Uterus (tissue), 4 donors: ENCODE data around the gene PNISR. TPM values are rescaled to one million over a fixed set of nuclear protein-coding genes. Genes with fewer than 3 reads are reported as not detected.
"Not testable (repeated sequence)": the region's sequence is repeated elsewhere in the genome, so short reads cannot be mapped to it uniquely, and the experiment has no call there.

Source experiments
- DNase-seq, 2 donors: peaks; one replicate each; pipeline ENCODE4 v3.0.0-alpha.2; 2019 to 2020
- H3K27ac ChIP-seq, 2 donors: fragments of 200-600 bp; sonication (generic); 1 replicate in 1 of 2; 2 replicates in 1 of 2; pipeline ENCODE4 v1.5.1; 2016 to 2018
- H3K27me3 ChIP-seq, 2 donors: fragments of 200-600 bp; sonication (generic); one replicate each; pipeline ENCODE4 v1.5.1; 2018 to 2019; ENCODE audit warnings: control low read depth in 1 of 2
- H3K36me3 ChIP-seq, 2 donors: fragments of 200-600 bp; sonication (generic); one replicate each; pipeline ENCODE4 v1.5.1; 2019; ENCODE audit warnings: control low read depth in 1 of 2
- H3K4me1 ChIP-seq, 2 donors: fragments of 200-600 bp; sonication (generic); one replicate each; pipeline ENCODE4 v1.5.1; 2018 to 2019; ENCODE audit warnings: control low read depth in 1 of 2
- H3K4me3 ChIP-seq, 2 donors: fragments of 200-600 bp; sonication (generic); 1 replicate in 1 of 2; 2 replicates in 1 of 2; pipeline ENCODE4 v1.5.1; 2018 to 2019; ENCODE audit warnings: mild to moderate bottlenecking in 1 of 2
- H3K9me3 ChIP-seq, 2 donors: fragments of 200-600 bp; sonication (generic); one replicate each; pipeline ENCODE4 v1.5.1; 2019; ENCODE audit warnings: control low read depth in 1 of 2
- CTCF ChIP-seq, 4 experiments: fragments of 200-600 bp in 2 of 4; fragments of 450-650 bp in 2 of 4; sonication (generic) in 2 of 4; IDR thresholded peaks; one replicate each; pipeline ENCODE4 v1.5.1; 2016 to 2019; ENCODE audit warnings: antibody characterized with exemption in 4 of 4, mild to moderate bottlenecking in 2 of 4, moderate library complexity in 1 of 4
- POLR2A ChIP-seq, 2 donors: fragments of 450-650 bp; IDR thresholded peaks; one replicate each; pipeline ENCODE4 v1.6.1; 2016; ENCODE audit warnings: antibody characterized with exemption in 2 of 2, mild to moderate bottlenecking in 1 of 2, moderate library complexity in 1 of 2
- intact Hi-C: fragments of 100-400 bp; cut with DNase I; formaldehyde crosslinking; loops from one replicate; pipeline ENCODE4 v1.15.1; 2023; ENCODE audit warnings: low total_unique reads
- total RNA-seq, 4 donors: library from RNA; depleted of rRNA in 3 of 4; stranded (reverse); fragments of >200 nt in 3 of 4; gene quantifications; one replicate each; pipeline versions ENCODE4 v1.1.0 to v1.2.4, GENCODE V29; 2014 to 2023
- donor health status: DM: yes; HTN: yes; CAD: no.

The PNISR gene, protein sequence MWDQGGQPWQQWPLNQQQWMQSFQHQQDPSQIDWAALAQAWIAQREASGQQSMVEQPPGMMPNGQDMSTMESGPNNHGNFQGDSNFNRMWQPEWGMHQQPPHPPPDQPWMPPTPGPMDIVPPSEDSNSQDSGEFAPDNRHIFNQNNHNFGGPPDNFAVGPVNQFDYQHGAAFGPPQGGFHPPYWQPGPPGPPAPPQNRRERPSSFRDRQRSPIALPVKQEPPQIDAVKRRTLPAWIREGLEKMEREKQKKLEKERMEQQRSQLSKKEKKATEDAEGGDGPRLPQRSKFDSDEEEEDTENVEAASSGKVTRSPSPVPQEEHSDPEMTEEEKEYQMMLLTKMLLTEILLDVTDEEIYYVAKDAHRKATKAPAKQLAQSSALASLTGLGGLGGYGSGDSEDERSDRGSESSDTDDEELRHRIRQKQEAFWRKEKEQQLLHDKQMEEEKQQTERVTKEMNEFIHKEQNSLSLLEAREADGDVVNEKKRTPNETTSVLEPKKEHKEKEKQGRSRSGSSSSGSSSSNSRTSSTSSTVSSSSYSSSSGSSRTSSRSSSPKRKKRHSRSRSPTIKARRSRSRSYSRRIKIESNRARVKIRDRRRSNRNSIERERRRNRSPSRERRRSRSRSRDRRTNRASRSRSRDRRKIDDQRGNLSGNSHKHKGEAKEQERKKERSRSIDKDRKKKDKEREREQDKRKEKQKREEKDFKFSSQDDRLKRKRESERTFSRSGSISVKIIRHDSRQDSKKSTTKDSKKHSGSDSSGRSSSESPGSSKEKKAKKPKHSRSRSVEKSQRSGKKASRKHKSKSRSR
- 100 to 1,000 TPM; 107 to 265 (median 153) TPM for total RNA-seq

DNA sequence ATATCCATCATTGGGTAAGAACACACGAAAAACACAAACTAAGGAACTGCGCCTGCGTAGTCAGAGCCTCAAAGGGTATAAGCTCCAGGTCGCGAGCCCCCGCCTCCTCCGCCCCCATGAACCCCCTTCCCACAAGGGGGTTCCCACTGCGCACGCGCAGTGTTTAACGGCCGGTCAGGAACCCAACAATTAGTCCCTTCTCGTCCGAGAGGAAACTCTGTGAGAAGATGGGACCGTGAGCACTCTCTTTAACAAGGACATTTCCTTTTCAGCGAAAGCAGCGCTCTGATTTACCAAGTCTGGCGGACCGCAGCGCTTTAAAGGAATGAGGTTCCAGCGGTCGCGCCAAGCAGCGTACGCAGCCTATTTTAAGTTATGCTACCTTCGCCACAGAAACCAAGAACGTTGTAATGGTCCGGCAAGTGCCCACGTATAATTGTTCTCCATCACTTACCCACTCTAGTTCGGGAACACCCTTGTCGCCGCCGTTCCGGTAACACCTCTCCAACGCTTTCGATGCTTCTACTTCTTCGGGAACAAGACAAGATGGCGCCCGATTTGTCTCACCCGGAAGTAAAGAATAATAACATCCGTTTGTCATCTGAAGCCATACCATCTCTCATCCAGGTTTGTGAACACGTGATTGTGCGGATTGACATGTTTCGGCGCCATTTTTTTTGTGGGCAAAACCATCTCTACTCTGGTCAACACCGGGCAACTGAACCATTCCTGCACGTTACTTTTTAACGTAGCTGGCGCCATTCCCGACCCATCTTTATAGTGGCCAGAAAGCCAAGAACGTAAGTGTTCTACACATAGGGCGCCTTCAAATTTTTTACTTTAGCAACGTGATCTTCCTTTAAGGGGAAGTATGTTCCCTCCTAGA lies at the start of gene PNISR:
PNISR (minus strand) TSS at position 548 of the 886 bp plus-strand sequence. CDS start 10,649 bp downstream, outside the sequence.
- Histone ChIP-seq H3K4me3 (peak within 1 kb of the TSS; percentile 74 to 91), H3K27me3 (no peaks in the 10 kb centered on the region), H3K27ac (peak within 1 kb of the TSS; percentile 95 to 100), H3K4me1 (peaks cover 14 to 29% of the 10 kb centered on the region in 2 donors), H3K36me3 (no peaks in the 10 kb centered on the region), H3K9me3 (no peaks in the 10 kb centered on the region)
- peak; percentile 88 to 96 for DNase-seq
- intact Hi-C loops = loop anchor here (10.0 kb wide), 1 partner anchor 100 kb away; no protein-coding TSS in a partner anchor
- TF ChIP-seq POLR2A (IDR thresholded peaks at IDR 0.05) (peak; percentile 9 to 45), CTCF (IDR thresholded peaks at IDR 0.05) (no peak)

- Histone ChIP-seq H3K4me1 (no peaks in the 10 kb centered on the region), H3K4me3 (no peak overlapping the region), H3K27me3 (no peaks in the 10 kb centered on the region), H3K9me3 (no peaks in the 10 kb centered on the region), H3K27ac (no peak overlapping the region), H3K36me3 (no peaks in the 10 kb centered on the region)
- intact Hi-C loops = no loop called here
- TF ChIP-seq POLR2A (IDR thresholded peaks at IDR 0.05) = no peak
- no peak for TF ChIP-seq CTCF (IDR thresholded peaks at IDR 0.05)
- no peak for DNase-seq
Observed at GRCh38 chr6:99473730-99474129, 48.6 kb upstream of the PNISR start.

GRCh38 chr6:99471638-99472037 lies 46.5 kb upstream of the PNISR start:
- Histone ChIP-seq H3K9me3 (no peaks in the 10 kb centered on the region), H3K36me3 (no peaks in the 10 kb centered on the region), H3K27me3 (no peaks in the 10 kb centered on the region), H3K4me1 (no peaks in the 10 kb centered on the region), H3K4me3 (no peak overlapping the region), H3K27ac (no peak overlapping the region)
- intact Hi-C loops = no loop called here
- TF ChIP-seq CTCF (IDR thresholded peaks at IDR 0.05) (no peak), POLR2A (IDR thresholded peaks at IDR 0.05) (no peak)
- no peak for DNase-seq

DNA sequence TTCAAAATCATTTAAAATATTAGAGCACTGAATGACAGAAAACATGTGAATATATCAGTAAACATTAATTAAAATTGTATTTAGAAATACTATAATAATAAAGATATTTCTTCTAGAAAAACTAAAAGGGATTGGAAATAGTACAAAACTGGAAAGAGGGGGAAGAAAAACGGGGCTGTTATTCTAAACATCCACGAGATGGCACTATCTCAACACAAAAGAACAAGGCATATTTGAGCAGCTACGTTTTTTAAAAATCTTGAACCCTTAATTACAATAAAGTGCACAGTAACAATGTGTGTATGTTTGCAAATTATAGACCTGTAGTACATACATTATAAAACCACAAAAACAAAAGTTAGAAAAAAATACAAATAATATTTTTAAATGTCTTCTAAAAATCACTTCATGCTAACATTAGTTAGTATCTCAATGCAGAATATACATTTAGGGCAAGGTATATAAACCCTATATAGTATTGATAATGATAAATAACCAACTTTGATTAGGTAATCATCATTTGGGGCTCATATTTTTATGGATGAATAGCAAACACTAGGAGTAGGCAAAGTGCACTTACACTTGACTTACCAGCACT lies 42.5 kb upstream of the PNISR start:
- no peaks in the 10 kb centered on the region for H3K36me3 ChIP-seq
- no peak for DNase-seq

GRCh38 chr6:99459133-99459532 lies 34.0 kb upstream of the PNISR start:
- H3K4me1 ChIP-seq, H3K9me3 ChIP-seq, H3K36me3 ChIP-seq, H3K27ac ChIP-seq, intact Hi-C loops, H3K4me3 ChIP-seq, H3K27me3 ChIP-seq, DNase-seq: not testable (repeated sequence)

More for the DNA sequence above, 42.5 kb upstream of the PNISR start:
- Histone ChIP-seq H3K4me3 (no peak overlapping the region), H3K27ac (no peak overlapping the region), H3K27me3 (no peaks in the 10 kb centered on the region), H3K4me1 (no peaks in the 10 kb centered on the region), H3K9me3 (no peaks in the 10 kb centered on the region)
- TF ChIP-seq POLR2A (IDR thresholded peaks at IDR 0.05) (no peak), CTCF (IDR thresholded peaks at IDR 0.05) (peak; percentile 39 to 54 (median 46))
- intact Hi-C loops = no loop called here
